Suppressor macrophage (primary cell): Measurements from ENCODE around the gene UPB1.

Experiments used
- DNase-seq, 4 experiments: peaks; one replicate each; pipeline ENCODE4 v3.0.0-alpha.2; 2020 to 2022

UPB1 gene

DNA sequence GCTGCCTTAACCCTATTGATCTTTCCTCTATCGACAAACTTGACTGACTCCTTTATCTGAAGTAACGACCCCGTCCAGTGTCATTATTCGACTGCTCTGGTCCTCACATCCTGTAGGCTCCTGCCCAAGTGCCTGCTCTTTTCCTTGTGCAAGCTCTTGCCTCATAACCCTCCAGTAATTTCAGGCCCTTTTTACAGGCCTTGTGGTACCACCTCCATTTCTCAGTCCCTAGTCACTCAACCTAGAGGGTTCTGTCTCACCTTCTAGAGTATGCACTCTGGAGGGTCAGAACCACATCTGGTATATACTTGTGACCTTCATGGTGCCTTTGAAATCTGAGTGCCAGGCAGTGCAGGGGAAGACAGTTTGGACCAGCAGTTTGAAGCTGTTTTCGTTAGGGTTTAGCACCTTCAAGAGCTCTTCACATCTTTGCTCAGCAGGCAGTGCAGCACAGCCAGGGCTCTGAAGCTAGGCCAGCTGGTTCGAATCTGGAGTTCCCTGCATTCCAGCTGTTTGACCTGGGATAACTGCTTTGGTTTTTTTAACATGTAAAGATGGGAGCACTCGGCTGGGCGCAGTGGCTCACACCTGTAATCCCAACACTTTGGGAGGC is 71.9 kb downstream of the UPB1 start:
- no peak for DNase-seq

GRCh38 chr22:24567668-24568067 is 72.5 kb downstream of the UPB1 start:
- no peak for DNase-seq

- no peak for DNase-seq
Measured at GRCh38 chr22:24571266-24571665, 76.1 kb downstream of the UPB1 start.

- DNase-seq, result peak in 3 of 4 experiments; percentile 13 to 18 (median 17)
Measured at GRCh38 chr22:24576778-24577177, 81.6 kb downstream of the UPB1 start.
